ENCODE data around the gene ACOX2.

The ACOX2 gene

DNA sequence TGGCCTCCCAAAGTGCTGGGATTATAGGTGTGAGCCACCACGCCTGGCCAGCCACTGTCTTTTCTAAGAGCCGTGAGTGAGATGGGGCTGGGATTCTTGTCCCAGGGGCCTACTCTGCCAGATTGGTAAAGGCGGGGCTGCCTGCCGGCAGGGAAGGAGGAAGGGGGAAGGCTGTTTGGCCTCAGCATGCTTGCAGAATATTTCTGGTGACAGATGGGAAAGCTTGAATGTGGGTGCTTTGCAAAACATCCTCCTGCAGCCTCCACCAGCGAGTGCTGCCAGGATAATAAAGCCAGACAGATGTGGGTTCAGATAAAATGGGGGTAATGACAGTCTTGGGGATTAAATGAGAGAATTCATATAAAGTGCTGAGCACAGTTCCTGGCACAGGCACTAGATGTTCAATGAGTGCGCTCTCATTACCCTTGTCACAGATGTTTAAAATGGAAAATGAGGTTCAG is 19.8 kb upstream of the ACOX2 start:
- Histone ChIP-seq H3K9me3 (ENCODE audit: insufficient read depth, low read length) (no peaks in the 10 kb centered on the region), H3K36me3 (replicated peaks; ENCODE audit: low read depth, low read length) (no peaks in the 10 kb centered on the region), H3K4me1 (ENCODE audit: low read length) (no peaks in the 10 kb centered on the region), H3K4me3 (ENCODE audit: low read length) (no peak overlapping the region), H4K20me1 (ENCODE audit: insufficient read depth, low read length) (no peaks in the 10 kb centered on the region), H2AFZ (ENCODE audit: low read depth, low read length) (no peak overlapping the region), H3K9ac (ENCODE audit: low read length) (no peak overlapping the region), H3K27me3 (ENCODE audit: low read depth, low read length) (peaks cover 5% of the 10 kb centered on the region; the same call in 1 of the 2 replicates), H3K79me2 (ENCODE audit: low read length) (no peaks in the 10 kb centered on the region), H3K4me2 (ENCODE audit: low read length) (no peak overlapping the region), H3K27ac (ENCODE audit: low read length) (no peak overlapping the region)
- TF ChIP-seq, protein P1, sequence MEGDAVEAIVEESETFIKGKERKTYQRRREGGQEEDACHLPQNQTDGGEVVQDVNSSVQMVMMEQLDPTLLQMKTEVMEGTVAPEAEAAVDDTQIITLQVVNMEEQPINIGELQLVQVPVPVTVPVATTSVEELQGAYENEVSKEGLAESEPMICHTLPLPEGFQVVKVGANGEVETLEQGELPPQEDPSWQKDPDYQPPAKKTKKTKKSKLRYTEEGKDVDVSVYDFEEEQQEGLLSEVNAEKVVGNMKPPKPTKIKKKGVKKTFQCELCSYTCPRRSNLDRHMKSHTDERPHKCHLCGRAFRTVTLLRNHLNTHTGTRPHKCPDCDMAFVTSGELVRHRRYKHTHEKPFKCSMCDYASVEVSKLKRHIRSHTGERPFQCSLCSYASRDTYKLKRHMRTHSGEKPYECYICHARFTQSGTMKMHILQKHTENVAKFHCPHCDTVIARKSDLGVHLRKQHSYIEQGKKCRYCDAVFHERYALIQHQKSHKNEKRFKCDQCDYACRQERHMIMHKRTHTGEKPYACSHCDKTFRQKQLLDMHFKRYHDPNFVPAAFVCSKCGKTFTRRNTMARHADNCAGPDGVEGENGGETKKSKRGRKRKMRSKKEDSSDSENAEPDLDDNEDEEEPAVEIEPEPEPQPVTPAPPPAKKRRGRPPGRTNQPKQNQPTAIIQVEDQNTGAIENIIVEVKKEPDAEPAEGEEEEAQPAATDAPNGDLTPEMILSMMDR (IDR thresholded peaks at IDR 0.05; ENCODE audit: low read depth, low read length): no peak
- no peak for TF ChIP-seq EZH2phosphoT487 (IDR thresholded peaks at IDR 0.05; ENCODE audit: low read depth)

GRCh38 chr3:58556001-58556400 is 19.0 kb upstream of the ACOX2 start:
- H3K4me1 ChIP-seq (ENCODE audit: low read length): no peaks in the 10 kb centered on the region
- no peaks in the 10 kb centered on the region for H3K9me3 ChIP-seq (ENCODE audit: insufficient read depth, low read length)
- no peak overlapping the region for H3K4me2 ChIP-seq (ENCODE audit: low read length)
- no peaks in the 10 kb centered on the region for H3K36me3 ChIP-seq (replicated peaks; ENCODE audit: low read depth, low read length)
- H3K9ac ChIP-seq (ENCODE audit: low read length): no peak overlapping the region
- TF ChIP-seq EZH2phosphoT487 (IDR thresholded peaks at IDR 0.05; ENCODE audit: low read depth): no peak
- TF ChIP-seq, protein P1 (IDR thresholded peaks at IDR 0.05; ENCODE audit: low read depth, low read length): no peak
- peaks cover 5% of the 10 kb centered on the region; the same call in 1 of the 2 replicates for H3K27me3 ChIP-seq (ENCODE audit: low read depth, low read length)
- no peak overlapping the region for H3K4me3 ChIP-seq (ENCODE audit: low read length)
- H4K20me1 ChIP-seq (ENCODE audit: insufficient read depth, low read length): no peaks in the 10 kb centered on the region
- H3K79me2 ChIP-seq (ENCODE audit: low read length): no peaks in the 10 kb centered on the region
- no peak overlapping the region for H2AFZ ChIP-seq (ENCODE audit: low read depth, low read length)
- no peak overlapping the region for H3K27ac ChIP-seq (ENCODE audit: low read length)

DNA sequence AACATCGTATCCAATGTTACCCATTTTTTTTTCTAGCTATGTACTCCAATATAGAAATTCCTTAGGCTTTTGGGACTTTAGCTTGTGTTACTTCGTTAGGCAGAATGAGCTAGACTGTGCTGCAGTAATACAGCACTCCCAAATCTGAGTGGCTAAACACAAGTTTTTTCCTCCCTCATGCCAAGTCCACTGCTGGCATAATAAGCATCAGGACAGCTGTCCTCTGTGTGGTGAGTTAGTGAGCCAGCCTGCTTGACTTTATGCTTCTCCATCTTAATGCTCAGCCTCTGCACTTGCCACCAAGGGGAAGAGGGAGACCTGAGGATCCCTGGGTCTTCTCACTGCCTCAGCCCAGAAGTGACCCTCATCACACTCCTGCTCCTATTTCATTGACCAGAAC is 18.2 kb upstream of the ACOX2 start:
- H3K27ac ChIP-seq (ENCODE audit: low read length): no peak overlapping the region
- no peak for TF ChIP-seq EZH2phosphoT487 (IDR thresholded peaks at IDR 0.05; ENCODE audit: low read depth)
- TF ChIP-seq, protein P1 (IDR thresholded peaks at IDR 0.05; ENCODE audit: low read depth, low read length): no peak
- no peaks in the 10 kb centered on the region for H3K36me3 ChIP-seq (replicated peaks; ENCODE audit: low read depth, low read length)
- no peaks in the 10 kb centered on the region for H3K79me2 ChIP-seq (ENCODE audit: low read length)
- no peaks in the 10 kb centered on the region for H3K4me1 ChIP-seq (ENCODE audit: low read length)
- no peaks in the 10 kb centered on the region for H3K9me3 ChIP-seq (ENCODE audit: insufficient read depth, low read length)
- no peak overlapping the region for H3K9ac ChIP-seq (ENCODE audit: low read length)
- no peak overlapping the region for H3K4me2 ChIP-seq (ENCODE audit: low read length)
- H2AFZ ChIP-seq (ENCODE audit: low read depth, low read length): no peak overlapping the region
- no peaks in the 10 kb centered on the region for H4K20me1 ChIP-seq (ENCODE audit: insufficient read depth, low read length)
- peaks cover 5% of the 10 kb centered on the region; the same call in 1 of the 2 replicates for H3K27me3 ChIP-seq (ENCODE audit: low read depth, low read length)
- H3K4me3 ChIP-seq (ENCODE audit: low read length): no peak overlapping the region

DNA sequence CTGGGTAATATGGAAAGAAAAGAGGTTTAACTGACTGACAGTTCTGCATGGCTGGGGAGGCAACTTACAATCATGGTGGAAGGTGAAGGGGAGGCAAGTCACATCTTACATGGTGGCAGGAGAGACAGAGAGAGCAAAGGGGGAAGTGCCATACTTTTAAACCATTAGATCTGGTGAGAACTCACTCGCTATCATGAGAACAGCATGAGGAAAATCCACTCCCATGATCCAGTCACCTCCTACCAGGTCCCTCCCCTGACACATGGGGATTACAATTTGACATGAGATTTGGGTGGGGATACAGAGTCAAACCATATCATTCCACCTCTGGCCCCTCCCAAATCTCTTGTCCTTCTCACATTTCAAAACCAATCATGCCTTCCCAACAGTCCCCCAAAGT is 16.0 kb upstream of the ACOX2 start:
- H3K4me1 ChIP-seq (ENCODE audit: low read length): no peaks in the 10 kb centered on the region
- no peaks in the 10 kb centered on the region for H3K36me3 ChIP-seq (replicated peaks; ENCODE audit: low read depth, low read length)
- H3K9ac ChIP-seq (ENCODE audit: low read length): no peak overlapping the region
- no peaks in the 10 kb centered on the region for H4K20me1 ChIP-seq (ENCODE audit: insufficient read depth, low read length)
- no peak overlapping the region for H3K4me2 ChIP-seq (ENCODE audit: low read length)
- H3K9me3 ChIP-seq (ENCODE audit: insufficient read depth, low read length): no peaks in the 10 kb centered on the region
- H3K27me3 ChIP-seq (ENCODE audit: low read depth, low read length): peaks cover 5% of the 10 kb centered on the region; the same call in 1 of the 2 replicates
- H3K27ac ChIP-seq (ENCODE audit: low read length): no peak overlapping the region
- TF ChIP-seq, protein P1 (IDR thresholded peaks at IDR 0.05; ENCODE audit: low read depth, low read length): no peak
- no peak for TF ChIP-seq EZH2phosphoT487 (IDR thresholded peaks at IDR 0.05; ENCODE audit: low read depth)
- H3K4me3 ChIP-seq (ENCODE audit: low read length): no peak overlapping the region
- H3K79me2 ChIP-seq (ENCODE audit: low read length): no peaks in the 10 kb centered on the region
- H2AFZ ChIP-seq (ENCODE audit: low read depth, low read length): no peak overlapping the region

All from OCI-LY3 (cell line).